Ascending aorta (tissue), 2 donors: ENCODE data around the gene IL17D. TPM values are rescaled to one million over a fixed set of nuclear protein-coding genes. Genes with fewer than 3 reads are reported as not detected.
"Not testable (repeated sequence)": the region's sequence is repeated elsewhere in the genome, so short reads cannot be mapped to it uniquely, and the experiment has no call there.

Source experiments
- DNase-seq, 2 donors: peaks; one replicate each; pipeline ENCODE4 v3.0.0-alpha.2; 2019; ENCODE audit warnings: low spot score in 2 of 2
- H3K27ac ChIP-seq, 2 donors: fragments of 200-600 bp; sonication (generic); one replicate each; pipeline ENCODE4 v1.5.1; 2016 to 2017; ENCODE audit warnings: mild to moderate bottlenecking in 1 of 2
- H3K27me3 ChIP-seq: fragments of 200-600 bp; sonication (generic); one replicate; pipeline ENCODE4 v1.5.1; 2017
- H3K36me3 ChIP-seq, 2 donors: fragments of 200-600 bp; sonication (generic); one replicate each; pipeline ENCODE4 v1.5.1; 2016
- H3K4me1 ChIP-seq, 2 donors: fragments of 200-600 bp; sonication (generic); one replicate each; pipeline ENCODE4 v1.5.1; 2016 to 2017; ENCODE audit warnings: mild to moderate bottlenecking in 1 of 2
- H3K4me3 ChIP-seq, 2 donors: fragments of 200-600 bp; sonication (generic); one replicate each; pipeline ENCODE4 v1.5.1; 2016 to 2017; ENCODE audit warnings: mild to moderate bottlenecking in 1 of 2
- H3K9me3 ChIP-seq, 2 donors: fragments of 200-600 bp; sonication (generic); one replicate each; pipeline ENCODE4 v1.5.1; 2016
- CTCF ChIP-seq, 3 experiments: fragments of 200-600 bp in 2 of 3; fragments of 450-650 bp in 1 of 3; sonication (generic) in 2 of 3; IDR thresholded peaks; one replicate each; pipeline ENCODE4 v1.5.1; 2016 to 2019; ENCODE audit warnings: antibody characterized with exemption in 3 of 3, mild to moderate bottlenecking in 1 of 3, moderate library complexity in 1 of 3
- intact Hi-C: fragments of 100-400 bp; cut with DNase I; formaldehyde crosslinking; loops from one replicate; pipeline ENCODE4 v1.15.1; 2023
- total RNA-seq: library from RNA; depleted of rRNA; stranded (reverse); fragments of >200 nt; gene quantifications from one replicate; pipeline ENCODE4 v1.1.0, GENCODE V29; 2016

IL17D gene
- total RNA-seq, 1 donor from 2014 or later: not detected

GRCh38 chr13:20728579-20729311 lies 25.2 kb downstream of the IL17D start:
- intact Hi-C loops: no loop called here
- Histone ChIP-seq H3K9me3 (no peaks in the 10 kb centered on the region), H3K4me1 (no peaks in the 10 kb centered on the region), H3K4me3 (no peak overlapping the region), H3K27me3 (no peaks in the 10 kb centered on the region), H3K27ac (no peak overlapping the region), H3K36me3 (peaks cover 0 to 11% of the 10 kb centered on the region in 2 donors)
- no peak for TF ChIP-seq CTCF (IDR thresholded peaks at IDR 0.05)
- no peak for DNase-seq

GRCh38 chr13:20729633-20730585 lies 26.4 kb downstream of the IL17D start:
- Histone ChIP-seq H3K9me3 (no peaks in the 10 kb centered on the region), H3K27ac (no peak overlapping the region), H3K27me3 (no peaks in the 10 kb centered on the region), H3K4me3 (no peak overlapping the region), H3K4me1 (no peaks in the 10 kb centered on the region), H3K36me3 (peaks cover 0 to 11% of the 10 kb centered on the region in 2 donors)
- no peak for TF ChIP-seq CTCF (IDR thresholded peaks at IDR 0.05)
- intact Hi-C loops: no loop called here
- no peak for DNase-seq

DNA sequence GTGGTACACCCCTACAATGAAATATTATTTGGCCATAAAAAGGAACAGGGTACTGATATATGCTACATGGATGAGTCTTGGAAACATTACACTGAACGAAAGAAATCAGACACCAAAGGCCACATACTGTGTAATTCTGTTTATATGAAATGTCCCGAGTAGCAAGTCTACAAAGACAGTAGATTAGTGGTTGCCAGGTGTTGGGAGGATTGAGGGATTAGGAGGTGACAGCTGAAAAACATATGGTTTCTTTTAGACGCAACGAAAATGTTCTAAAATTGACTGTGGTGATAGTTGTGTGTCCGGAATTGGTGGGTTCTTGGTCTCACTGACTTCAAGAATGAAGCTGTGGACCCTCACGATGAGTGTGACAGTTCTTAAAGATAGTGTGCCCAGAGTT lies 35.1 kb downstream of the IL17D start:
- H3K27ac ChIP-seq: no peak overlapping the region
- DNase-seq: no peak
- no peaks in the 10 kb centered on the region for H3K27me3 ChIP-seq
- no peak for TF ChIP-seq CTCF (IDR thresholded peaks at IDR 0.05)
- H3K4me3 ChIP-seq: no peak overlapping the region
- H3K9me3 ChIP-seq: peaks cover 0 to 11% of the 10 kb centered on the region in 2 donors
- intact Hi-C loops: no loop called here
- H3K4me1 ChIP-seq: no peaks in the 10 kb centered on the region
- H3K36me3 ChIP-seq: peaks cover 0 to 6% of the 10 kb centered on the region in 2 donors

- no peaks in the 10 kb centered on the region for H3K27me3 ChIP-seq
- DNase-seq: no peak
- H3K27ac ChIP-seq: no peak overlapping the region
- peaks cover 0 to 11% of the 10 kb centered on the region in 2 donors for H3K9me3 ChIP-seq
- H3K36me3 ChIP-seq: peaks cover 0 to 6% of the 10 kb centered on the region in 2 donors
- intact Hi-C loops: no loop called here
- no peaks in the 10 kb centered on the region for H3K4me1 ChIP-seq
- no peak for TF ChIP-seq CTCF (IDR thresholded peaks at IDR 0.05)
- no peak overlapping the region for H3K4me3 ChIP-seq
These were observed 36.5 kb downstream of the IL17D start for GRCh38 chr13:20740021-20740420.

DNA sequence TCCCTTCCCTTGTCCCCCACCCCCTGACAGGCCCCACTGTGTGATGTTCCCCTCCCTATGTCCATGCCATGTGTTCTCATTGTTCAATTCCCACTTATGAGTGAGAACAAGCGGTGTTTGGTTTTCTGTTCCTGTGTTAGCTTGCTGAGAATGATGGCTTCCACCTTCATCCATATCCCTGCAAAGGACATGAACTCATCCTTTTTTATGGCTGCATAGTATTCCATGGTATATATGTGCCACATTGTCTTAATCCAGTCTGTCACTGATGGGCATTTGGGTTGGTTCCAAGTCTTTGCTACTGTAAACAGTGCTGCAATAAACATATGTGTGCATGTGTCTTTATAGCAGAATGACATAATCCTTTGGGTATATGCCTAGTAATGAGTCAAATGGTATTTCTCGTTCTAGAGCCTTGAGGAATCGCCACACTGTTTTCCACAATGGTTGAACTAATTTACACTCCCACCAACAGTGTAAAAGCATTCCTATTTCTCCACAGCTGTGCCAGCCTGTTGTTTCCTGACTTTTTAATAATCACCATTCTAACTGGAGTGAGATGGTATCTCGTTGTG lies 40.4 kb downstream of the IL17D start:
- H3K36me3 ChIP-seq, H3K27ac ChIP-seq, H3K27me3 ChIP-seq, H3K4me3 ChIP-seq, H3K4me1 ChIP-seq, intact Hi-C loops, DNase-seq: not testable (repeated sequence)
- H3K9me3 ChIP-seq: peaks cover 5 to 29% of the 10 kb centered on the region in 2 donors
